ENCODE results near the gene ZFP69B. TPM values are rescaled to one million over a fixed set of nuclear protein-coding genes. Genes with fewer than 3 reads are reported as not detected.

ZFP69B gene
- total RNA-seq, 1 experiment from 2014 or later = 3.7 TPM

DNA sequence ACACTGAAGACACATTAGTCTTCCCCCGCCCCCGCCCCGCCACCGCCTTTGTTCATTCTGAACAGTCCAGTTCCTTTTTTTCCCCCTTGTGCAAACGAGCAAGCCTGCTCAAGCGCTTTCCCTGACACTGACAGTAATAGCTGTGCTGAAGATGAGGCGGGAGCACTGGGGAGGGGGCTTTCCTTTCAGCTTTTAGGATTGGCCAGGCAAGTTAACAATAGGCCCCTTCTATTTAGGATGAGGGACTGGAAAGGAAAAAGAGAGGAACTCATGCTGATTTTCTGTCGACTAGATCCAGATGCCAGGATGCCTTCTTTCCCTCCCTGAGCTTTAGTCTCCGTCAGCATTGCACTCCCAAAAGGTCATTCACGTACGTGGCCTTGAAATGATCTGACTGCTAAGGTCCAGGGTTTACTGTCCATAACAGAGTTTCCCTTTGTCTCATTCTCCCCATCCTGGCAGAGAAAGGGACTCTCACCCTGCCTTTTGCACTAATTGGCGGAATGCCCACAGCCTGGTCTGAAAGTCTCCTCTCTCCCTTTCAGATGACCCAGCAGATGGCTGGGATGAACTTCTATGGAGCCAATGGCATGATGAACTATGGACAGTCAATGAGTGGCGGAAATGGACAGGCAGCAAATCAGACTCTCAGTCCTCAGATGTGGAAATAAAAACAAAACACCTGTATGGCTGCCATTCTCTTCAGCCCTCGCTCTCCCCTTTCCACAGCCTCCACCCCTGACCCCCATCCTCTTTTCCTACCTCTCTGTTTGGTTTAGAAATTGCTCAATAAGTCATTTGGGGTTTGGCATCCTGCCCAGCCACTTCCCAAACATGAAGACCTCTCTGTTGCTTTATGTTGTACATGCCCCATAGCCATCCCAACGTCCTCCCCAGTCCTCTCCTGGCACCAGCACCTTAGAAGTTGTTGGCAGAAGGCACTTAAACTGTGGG is 28.6 kb upstream of the ZFP69B start:
- no peak overlapping the region for H3K4me2 ChIP-seq
- intact Hi-C loops (cut with micrococcal nuclease; ENCODE audit: unreplicated experiment) = no loop called here
- H3K9me2 ChIP-seq (ENCODE audit: insufficient read depth) = no peaks in the 10 kb centered on the region
- no peak for TF ChIP-seq EZH2 (IDR thresholded peaks at IDR 0.05; ENCODE audit: low read depth)
- TF ChIP-seq, protein P1, sequence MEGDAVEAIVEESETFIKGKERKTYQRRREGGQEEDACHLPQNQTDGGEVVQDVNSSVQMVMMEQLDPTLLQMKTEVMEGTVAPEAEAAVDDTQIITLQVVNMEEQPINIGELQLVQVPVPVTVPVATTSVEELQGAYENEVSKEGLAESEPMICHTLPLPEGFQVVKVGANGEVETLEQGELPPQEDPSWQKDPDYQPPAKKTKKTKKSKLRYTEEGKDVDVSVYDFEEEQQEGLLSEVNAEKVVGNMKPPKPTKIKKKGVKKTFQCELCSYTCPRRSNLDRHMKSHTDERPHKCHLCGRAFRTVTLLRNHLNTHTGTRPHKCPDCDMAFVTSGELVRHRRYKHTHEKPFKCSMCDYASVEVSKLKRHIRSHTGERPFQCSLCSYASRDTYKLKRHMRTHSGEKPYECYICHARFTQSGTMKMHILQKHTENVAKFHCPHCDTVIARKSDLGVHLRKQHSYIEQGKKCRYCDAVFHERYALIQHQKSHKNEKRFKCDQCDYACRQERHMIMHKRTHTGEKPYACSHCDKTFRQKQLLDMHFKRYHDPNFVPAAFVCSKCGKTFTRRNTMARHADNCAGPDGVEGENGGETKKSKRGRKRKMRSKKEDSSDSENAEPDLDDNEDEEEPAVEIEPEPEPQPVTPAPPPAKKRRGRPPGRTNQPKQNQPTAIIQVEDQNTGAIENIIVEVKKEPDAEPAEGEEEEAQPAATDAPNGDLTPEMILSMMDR (conservative IDR thresholded peaks at IDR 0.05) = no peak
- H3K27me3 ChIP-seq (ENCODE audit: insufficient read depth, low read depth) = no peaks in the 10 kb centered on the region
- no peaks in the 10 kb centered on the region for H3K9me3 ChIP-seq (ENCODE audit: insufficient read depth, low read depth)
- no TSS peak for BruUV-seq (replicated peaks)
- no peaks in the 10 kb centered on the region for H3F3A ChIP-seq (ENCODE audit: insufficient read depth, low read depth)
- no peaks in the 10 kb centered on the region for H4K20me1 ChIP-seq (ENCODE audit: insufficient read depth)
- no peak overlapping the region for H2AFZ ChIP-seq
- peaks cover 9% of the 10 kb centered on the region; the same call in 1 of the 2 replicates for H3K36me3 ChIP-seq (ENCODE audit: low read depth)
- H3K27ac ChIP-seq = no peak overlapping the region
- ChIA-PET POLR2A (ENCODE audit: unreplicated experiment) (no interaction called here), CTCF (no interaction called here)
- H3K4me3 ChIP-seq = no peak overlapping the region
- no peaks in the 10 kb centered on the region for H3K79me2 ChIP-seq (ENCODE audit: low read depth)
- DNase-seq = no peak
- no peaks in the 10 kb centered on the region for H3K4me1 ChIP-seq (replicated peaks; ENCODE audit: insufficient read depth)

DNA sequence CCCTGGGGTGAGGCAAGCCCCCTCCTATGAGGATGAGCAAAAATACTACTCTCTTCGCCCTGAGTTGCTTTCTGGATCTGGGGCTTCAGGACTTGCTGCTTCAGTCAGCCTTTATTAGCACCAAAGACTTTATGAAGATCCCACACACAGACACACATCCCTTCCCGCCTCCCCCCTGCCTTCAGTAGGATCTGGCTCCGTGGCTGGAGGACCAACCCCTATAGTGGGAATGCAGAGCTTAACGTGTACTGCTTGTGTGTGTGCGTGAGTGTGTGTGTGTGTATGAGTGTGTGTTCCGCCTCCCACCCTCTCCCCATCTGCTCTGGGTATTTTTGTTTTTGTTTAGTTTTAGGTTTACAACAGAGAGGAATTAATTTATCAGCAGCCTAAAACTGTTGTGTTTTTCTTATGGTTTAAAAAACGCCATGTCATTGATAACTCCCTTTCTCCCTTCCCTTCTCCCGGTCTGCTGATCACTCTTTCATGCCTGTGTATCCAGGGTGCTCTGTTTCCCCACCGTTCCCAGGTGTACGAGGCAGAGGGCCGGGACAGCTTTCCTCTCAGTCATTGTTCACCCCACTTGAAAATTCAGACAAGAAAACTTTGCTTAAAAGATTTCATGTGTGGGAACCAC is 27.5 kb upstream of the ZFP69B start:
- POLR2A ChIA-PET (ENCODE audit: unreplicated experiment) = no interaction called here
- Histone ChIP-seq H3K9me3 (ENCODE audit: insufficient read depth, low read depth) (no peaks in the 10 kb centered on the region), H3K27ac (no peak overlapping the region), H3K36me3 (ENCODE audit: low read depth) (peaks cover 9% of the 10 kb centered on the region; the same call in 1 of the 2 replicates), H3K9me2 (ENCODE audit: insufficient read depth) (no peaks in the 10 kb centered on the region), H3K4me2 (no peak overlapping the region), H3F3A (ENCODE audit: insufficient read depth, low read depth) (no peaks in the 10 kb centered on the region), H3K4me1 (replicated peaks; ENCODE audit: insufficient read depth) (no peaks in the 10 kb centered on the region), H4K20me1 (ENCODE audit: insufficient read depth) (no peaks in the 10 kb centered on the region), H3K79me2 (ENCODE audit: low read depth) (no peaks in the 10 kb centered on the region), H2AFZ (no peak overlapping the region), H3K27me3 (ENCODE audit: insufficient read depth, low read depth) (no peaks in the 10 kb centered on the region), H3K4me3 (no peak overlapping the region)
- BruUV-seq (replicated peaks) = no TSS peak
- no peak for DNase-seq
- TF ChIP-seq, protein P1 (conservative IDR thresholded peaks at IDR 0.05) = no peak
- TF ChIP-seq EZH2 (IDR thresholded peaks at IDR 0.05; ENCODE audit: low read depth) = no peak
- CTCF ChIA-PET = interaction anchor here (0.5 kb wide), 1 partner anchor 409 kb away, joined by 3 read pairs; no protein-coding TSS in a partner anchor
- intact Hi-C loops (cut with micrococcal nuclease; ENCODE audit: unreplicated experiment) = no loop called here

DNA sequence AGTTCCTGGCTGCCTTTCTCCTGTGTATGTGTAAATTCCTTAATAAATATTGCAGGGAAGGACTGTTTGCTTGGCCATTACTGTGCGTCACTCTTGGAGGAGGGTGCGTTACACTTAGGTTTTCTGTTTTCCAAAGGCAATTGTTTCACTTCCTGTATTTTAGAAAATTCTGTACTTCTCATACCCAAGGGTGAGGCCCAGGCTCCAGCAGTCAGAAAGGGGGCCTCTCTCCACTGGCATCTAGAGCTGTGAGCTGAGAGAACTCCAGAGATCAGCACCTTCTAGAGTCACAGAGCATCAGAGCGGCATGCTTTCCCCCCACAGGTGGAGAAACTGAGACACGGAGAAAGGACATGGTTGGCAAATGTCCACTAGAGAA is 27.0 kb upstream of the ZFP69B start:
- Histone ChIP-seq H2AFZ (no peak overlapping the region), H3K4me3 (no peak overlapping the region), H3K4me2 (no peak overlapping the region), H3K9me3 (ENCODE audit: insufficient read depth, low read depth) (no peaks in the 10 kb centered on the region), H3K27me3 (ENCODE audit: insufficient read depth, low read depth) (no peaks in the 10 kb centered on the region), H4K20me1 (ENCODE audit: insufficient read depth) (no peaks in the 10 kb centered on the region), H3K36me3 (ENCODE audit: low read depth) (peaks cover 5% of the 10 kb centered on the region; the same call in 1 of the 2 replicates), H3K79me2 (ENCODE audit: low read depth) (no peaks in the 10 kb centered on the region), H3F3A (ENCODE audit: insufficient read depth, low read depth) (no peaks in the 10 kb centered on the region), H3K27ac (no peak overlapping the region), H3K4me1 (replicated peaks; ENCODE audit: insufficient read depth) (no peaks in the 10 kb centered on the region), H3K9me2 (ENCODE audit: insufficient read depth) (no peaks in the 10 kb centered on the region)
- BruUV-seq (replicated peaks) = no TSS peak
- no peak for TF ChIP-seq EZH2 (IDR thresholded peaks at IDR 0.05; ENCODE audit: low read depth)
- TF ChIP-seq, protein P1 (conservative IDR thresholded peaks at IDR 0.05) = no peak
- POLR2A ChIA-PET (ENCODE audit: unreplicated experiment) = no interaction called here
- intact Hi-C loops (cut with micrococcal nuclease; ENCODE audit: unreplicated experiment) = no loop called here
- CTCF ChIA-PET = interaction anchor here (0.5 kb wide), 1 partner anchor 409 kb away, joined by 3 read pairs; no protein-coding TSS in a partner anchor
- no peak for DNase-seq

Measured in PC-9 (cell line).